Panc1 (cell line): ENCODE results near the gene ARL14.

Experiments
- POLR2AphosphoS5 ChIP-seq: IDR thresholded peaks from 2 replicates; pipeline ENCODE4 v1.6.1; 2012; ENCODE audit warnings: mild to moderate bottlenecking, low read depth, low read length, moderate library complexity
- SIN3A ChIP-seq: IDR thresholded peaks from 2 replicates; pipeline ENCODE4 v1.6.1; 2012; ENCODE audit warnings: low read depth, mild to moderate bottlenecking, low read length, moderate library complexity, borderline replicate concordance; ENCODE audit not compliant: insufficient read depth
- TF ChIP-seq, protein P1 (sequence below), 2 experiments: IDR thresholded peaks; 2 replicates each; pipeline ENCODE4 v1.6.1; 2011 to 2012; ENCODE audit warnings: low read depth in 2 of 2, control low read depth in 1 of 2, low read length in 1 of 2, mild to moderate bottlenecking in 1 of 2, moderate library complexity in 1 of 2; ENCODE audit not compliant: insufficient read depth in 1 of 2
- TF ChIP-seq, protein P2 (sequence below): fragments of 450-650 bp; IDR thresholded peaks from 2 replicates; pipeline ENCODE4 v1.5.1; 2017; ENCODE audit warnings: mild to moderate bottlenecking

DNA sequence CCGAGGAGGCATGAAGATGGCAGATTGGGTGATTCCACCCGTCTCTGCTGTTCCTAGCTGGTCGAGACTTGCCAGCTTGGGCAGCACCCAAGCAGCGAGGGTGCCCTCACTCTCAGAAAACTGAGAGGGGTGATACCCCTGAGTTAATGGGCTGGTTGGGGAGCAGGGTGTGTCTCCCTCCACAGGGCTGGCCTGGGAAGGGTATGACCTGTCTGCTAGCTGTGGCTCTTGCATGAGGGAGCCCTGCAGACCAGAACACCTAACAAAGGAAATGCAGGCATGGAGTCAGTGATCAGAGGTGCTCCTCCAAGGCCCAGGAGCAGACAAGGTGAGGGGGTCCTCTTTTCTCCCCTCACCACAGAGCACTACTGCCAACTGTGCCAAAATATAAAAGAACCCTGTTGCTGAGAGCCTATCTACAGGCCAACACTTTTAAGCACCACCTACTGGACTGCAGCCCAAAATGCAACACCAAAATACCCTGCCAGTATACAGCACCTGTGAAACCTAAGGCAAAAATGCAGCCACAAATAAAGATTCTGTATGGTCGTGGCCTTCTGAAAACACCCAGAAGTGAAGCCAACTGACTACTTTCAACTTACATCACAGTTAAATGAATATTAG, 43.3 kb downstream of the ARL14 start:
- TF ChIP-seq POLR2AphosphoS5 (no peak), SIN3A (no peak)
- TF ChIP-seq, protein P1, sequence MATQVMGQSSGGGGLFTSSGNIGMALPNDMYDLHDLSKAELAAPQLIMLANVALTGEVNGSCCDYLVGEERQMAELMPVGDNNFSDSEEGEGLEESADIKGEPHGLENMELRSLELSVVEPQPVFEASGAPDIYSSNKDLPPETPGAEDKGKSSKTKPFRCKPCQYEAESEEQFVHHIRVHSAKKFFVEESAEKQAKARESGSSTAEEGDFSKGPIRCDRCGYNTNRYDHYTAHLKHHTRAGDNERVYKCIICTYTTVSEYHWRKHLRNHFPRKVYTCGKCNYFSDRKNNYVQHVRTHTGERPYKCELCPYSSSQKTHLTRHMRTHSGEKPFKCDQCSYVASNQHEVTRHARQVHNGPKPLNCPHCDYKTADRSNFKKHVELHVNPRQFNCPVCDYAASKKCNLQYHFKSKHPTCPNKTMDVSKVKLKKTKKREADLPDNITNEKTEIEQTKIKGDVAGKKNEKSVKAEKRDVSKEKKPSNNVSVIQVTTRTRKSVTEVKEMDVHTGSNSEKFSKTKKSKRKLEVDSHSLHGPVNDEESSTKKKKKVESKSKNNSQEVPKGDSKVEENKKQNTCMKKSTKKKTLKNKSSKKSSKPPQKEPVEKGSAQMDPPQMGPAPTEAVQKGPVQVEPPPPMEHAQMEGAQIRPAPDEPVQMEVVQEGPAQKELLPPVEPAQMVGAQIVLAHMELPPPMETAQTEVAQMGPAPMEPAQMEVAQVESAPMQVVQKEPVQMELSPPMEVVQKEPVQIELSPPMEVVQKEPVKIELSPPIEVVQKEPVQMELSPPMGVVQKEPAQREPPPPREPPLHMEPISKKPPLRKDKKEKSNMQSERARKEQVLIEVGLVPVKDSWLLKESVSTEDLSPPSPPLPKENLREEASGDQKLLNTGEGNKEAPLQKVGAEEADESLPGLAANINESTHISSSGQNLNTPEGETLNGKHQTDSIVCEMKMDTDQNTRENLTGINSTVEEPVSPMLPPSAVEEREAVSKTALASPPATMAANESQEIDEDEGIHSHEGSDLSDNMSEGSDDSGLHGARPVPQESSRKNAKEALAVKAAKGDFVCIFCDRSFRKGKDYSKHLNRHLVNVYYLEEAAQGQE (IDR thresholded peaks at IDR 0.05; ENCODE audit: insufficient read depth in 1 of 2, low read depth in 2 of 2, low read length in 1 of 2), result no peak
- TF ChIP-seq, protein P2, sequence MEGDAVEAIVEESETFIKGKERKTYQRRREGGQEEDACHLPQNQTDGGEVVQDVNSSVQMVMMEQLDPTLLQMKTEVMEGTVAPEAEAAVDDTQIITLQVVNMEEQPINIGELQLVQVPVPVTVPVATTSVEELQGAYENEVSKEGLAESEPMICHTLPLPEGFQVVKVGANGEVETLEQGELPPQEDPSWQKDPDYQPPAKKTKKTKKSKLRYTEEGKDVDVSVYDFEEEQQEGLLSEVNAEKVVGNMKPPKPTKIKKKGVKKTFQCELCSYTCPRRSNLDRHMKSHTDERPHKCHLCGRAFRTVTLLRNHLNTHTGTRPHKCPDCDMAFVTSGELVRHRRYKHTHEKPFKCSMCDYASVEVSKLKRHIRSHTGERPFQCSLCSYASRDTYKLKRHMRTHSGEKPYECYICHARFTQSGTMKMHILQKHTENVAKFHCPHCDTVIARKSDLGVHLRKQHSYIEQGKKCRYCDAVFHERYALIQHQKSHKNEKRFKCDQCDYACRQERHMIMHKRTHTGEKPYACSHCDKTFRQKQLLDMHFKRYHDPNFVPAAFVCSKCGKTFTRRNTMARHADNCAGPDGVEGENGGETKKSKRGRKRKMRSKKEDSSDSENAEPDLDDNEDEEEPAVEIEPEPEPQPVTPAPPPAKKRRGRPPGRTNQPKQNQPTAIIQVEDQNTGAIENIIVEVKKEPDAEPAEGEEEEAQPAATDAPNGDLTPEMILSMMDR, result peak; percentile 53
